ENCODE results near the gene MGME1. TPM values are rescaled to one million over a fixed set of nuclear protein-coding genes. Genes with fewer than 3 reads are reported as not detected.

Gene MGME1
- total RNA-seq (22.9 TPM), polyA plus RNA-seq (23.1 TPM)
- long read RNA-seq, donor 1, partial matches to known transcripts = 0 of 4 reads
- long read RNA-seq, donor 1, other reads (novel, unspliced or antisense) = 0 of 4 reads
- long read RNA-seq, donor 2, transcript MGME1-203 (5 exons, 2,336 nt) = major isoform, 7 of 27 reads
- long read RNA-seq, donor 2, partial matches to known transcripts = 19 of 27 reads
- long read RNA-seq, donor 2, other reads (novel, unspliced or antisense) = 0 of 27 reads
- long read RNA-seq, donor 3, transcript MGME1-203 (5 exons, 2,336 nt) = major isoform, 8 of 8 reads
- long read RNA-seq, donor 3, partial matches to known transcripts = 0 of 8 reads
- long read RNA-seq, donor 3, other reads (novel, unspliced or antisense) = 0 of 8 reads
- long read RNA-seq, donor 4, partial matches to known transcripts = 0 of 2 reads
- long read RNA-seq, donor 4, other reads (novel, unspliced or antisense) = 0 of 2 reads
- long read RNA-seq, donor 5, transcript MGME1-203 (5 exons, 2,336 nt) = major isoform, 8 of 15 reads
- long read RNA-seq, donor 5, partial matches to known transcripts = 6 of 15 reads
- long read RNA-seq, donor 5, other reads (novel, unspliced or antisense) = 0 of 15 reads
- long read RNA-seq, donor 6, transcript MGME1-203 (5 exons, 2,336 nt) = major isoform, 5 of 6 reads
- long read RNA-seq, donor 6, partial matches to known transcripts = 0 of 6 reads
- long read RNA-seq, donor 6, other reads (novel, unspliced or antisense) = 0 of 6 reads
- long read RNA-seq, donor 7, transcript MGME1-203 (5 exons, 2,336 nt) = major isoform, 15 of 22 reads
- long read RNA-seq, donor 7, partial matches to known transcripts = 5 of 22 reads
- long read RNA-seq, donor 7, other reads (novel, unspliced or antisense) = 0 of 22 reads
- long read RNA-seq, donor 8, partial matches to known transcripts = 0 of 2 reads
- long read RNA-seq, donor 8, other reads (novel, unspliced or antisense) = 0 of 2 reads
- long read RNA-seq, donor 9, transcript MGME1-203 (5 exons, 2,336 nt) = major isoform, 8 of 8 reads
- long read RNA-seq, donor 9, partial matches to known transcripts = 0 of 8 reads
- long read RNA-seq, donor 9, other reads (novel, unspliced or antisense) = 0 of 8 reads
- long read RNA-seq, donor 10, partial matches to known transcripts = 0 of 7 reads
- long read RNA-seq, donor 10, other reads (novel, unspliced or antisense) = 0 of 7 reads

DNA sequence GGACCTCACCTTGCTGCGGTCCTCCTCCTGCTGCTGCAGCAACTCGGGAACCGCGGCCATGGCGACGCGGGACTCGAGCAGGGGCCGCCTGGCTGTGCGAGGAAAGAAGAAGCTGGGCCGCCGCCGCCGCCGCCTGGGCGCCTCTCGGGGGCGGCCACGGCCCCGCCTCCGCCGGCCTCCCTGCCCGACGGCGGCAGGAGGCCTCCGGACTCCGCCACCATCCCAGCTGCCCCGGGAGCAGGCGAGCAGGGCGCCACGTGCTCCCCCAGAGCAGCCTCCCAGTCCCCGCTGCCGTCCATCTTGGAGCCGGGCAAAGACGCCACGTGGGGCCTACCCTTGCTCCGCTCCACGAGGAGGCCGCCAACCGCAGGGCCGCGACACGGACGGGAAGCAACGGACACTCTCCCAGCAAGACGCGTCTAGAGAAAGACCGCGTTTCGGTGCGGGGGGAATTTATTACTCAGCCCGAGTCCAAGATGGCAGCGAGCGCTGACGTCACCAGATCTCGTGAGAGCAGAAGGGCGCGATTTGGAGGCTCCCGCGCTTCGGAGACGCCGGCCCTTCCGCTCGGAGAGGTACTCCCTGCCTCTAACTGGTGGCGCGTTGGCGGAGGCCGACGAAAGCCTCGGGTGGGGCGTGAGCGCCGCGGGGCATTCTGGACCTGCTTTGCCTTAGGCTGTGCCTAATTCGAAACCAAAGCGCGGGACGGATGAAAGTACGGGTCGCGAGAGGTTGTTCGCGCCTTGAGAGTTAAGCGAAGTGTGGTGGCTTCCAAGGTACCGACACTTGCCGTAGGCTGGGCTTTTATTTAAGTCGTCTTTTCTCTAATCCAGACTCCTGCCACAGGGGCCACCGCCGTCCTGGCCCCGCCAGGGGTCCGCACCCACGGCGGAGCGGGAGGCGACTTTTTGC lies at the start of gene MGME1, which contains the start of gene SNX5:
Gene MGME1 (plus strand): TSS at position 653 of the 912 bp plus-strand sequence. CDS start 842 bp downstream, outside the sequence.
Gene SNX5 (minus strand): TSS at position 429 of the 912 bp plus-strand sequence. CDS start 369 bp downstream, at position 60.
- H3K9me3 ChIP-seq (ENCODE audit: control insufficient read depth in 2 of 2, insufficient read depth in 1 of 2, low read length in 1 of 2) = no peaks in the 10 kb centered on the region
- DNase-seq (ENCODE audit: low read depth in 6 of 9, low spot score in 9 of 9) = peak; percentile 97 to 100 (median 98)
- H3K4me3 ChIP-seq (ENCODE audit: low read length in 2 of 2) = peak within 1 kb of the TSS; percentile 76 to 77
- WGBS = under 1% methylated on average over 96 of the region's 96 CpGs
- peak within 1 kb of the TSS; percentile 99 to 100 for H3K27ac ChIP-seq (ENCODE audit: low read depth in 1 of 2, low read length in 1 of 2)
- H3K27me3 ChIP-seq (ENCODE audit: control insufficient read depth in 2 of 2, insufficient read depth in 1 of 2, low read length in 1 of 2) = no peaks in the 10 kb centered on the region
- peaks cover 26 to 41% of the 10 kb centered on the region in 2 donors for H3K4me1 ChIP-seq (ENCODE audit: control insufficient read depth in 2 of 2, insufficient read depth in 2 of 2, low read length in 2 of 2)
- H3K36me3 ChIP-seq (ENCODE audit: control insufficient read depth in 2 of 2, insufficient read depth in 2 of 2, low read length in 1 of 2) = peaks cover 0 to 5% of the 10 kb centered on the region in 2 donors

DNA sequence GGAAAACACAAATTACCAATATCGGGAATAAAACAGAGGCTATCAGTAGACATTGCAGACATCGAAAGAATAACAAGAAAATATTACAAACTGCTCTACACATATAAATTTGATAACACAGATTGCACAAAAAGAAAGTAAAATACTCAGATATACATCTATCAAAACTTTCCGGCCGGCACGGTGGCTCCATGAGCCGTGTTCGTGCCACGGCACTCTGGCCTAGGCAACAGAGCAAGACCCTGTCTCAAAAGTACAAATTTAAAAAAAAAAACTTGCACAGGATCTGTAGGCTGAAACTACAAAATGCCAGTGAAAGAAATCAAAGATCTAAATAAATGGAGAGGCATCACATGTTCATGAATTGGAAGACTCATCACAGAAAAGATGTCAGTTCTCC lies 49.7 kb upstream of the MGME1 start:
- DNase-seq (ENCODE audit: low read depth in 6 of 9, low spot score in 9 of 9) = no peak
- no peak overlapping the region for H3K27ac ChIP-seq (ENCODE audit: low read depth in 1 of 2, low read length in 1 of 2)
- no peaks in the 10 kb centered on the region for H3K36me3 ChIP-seq (ENCODE audit: control insufficient read depth in 2 of 2, insufficient read depth in 2 of 2, low read length in 1 of 2)
- 96% methylated on average over 8 of the region's 8 CpGs for WGBS
- no peaks in the 10 kb centered on the region for H3K9me3 ChIP-seq (ENCODE audit: control insufficient read depth in 2 of 2, insufficient read depth in 1 of 2, low read length in 1 of 2)
- H3K4me3 ChIP-seq (ENCODE audit: low read length in 2 of 2) = no peak overlapping the region
- peaks cover 0 to 3% of the 10 kb centered on the region in 2 donors for H3K27me3 ChIP-seq (ENCODE audit: control insufficient read depth in 2 of 2, insufficient read depth in 1 of 2, low read length in 1 of 2)
- peaks cover 0 to 3% of the 10 kb centered on the region in 2 donors for H3K4me1 ChIP-seq (ENCODE audit: control insufficient read depth in 2 of 2, insufficient read depth in 2 of 2, low read length in 2 of 2)

DNA sequence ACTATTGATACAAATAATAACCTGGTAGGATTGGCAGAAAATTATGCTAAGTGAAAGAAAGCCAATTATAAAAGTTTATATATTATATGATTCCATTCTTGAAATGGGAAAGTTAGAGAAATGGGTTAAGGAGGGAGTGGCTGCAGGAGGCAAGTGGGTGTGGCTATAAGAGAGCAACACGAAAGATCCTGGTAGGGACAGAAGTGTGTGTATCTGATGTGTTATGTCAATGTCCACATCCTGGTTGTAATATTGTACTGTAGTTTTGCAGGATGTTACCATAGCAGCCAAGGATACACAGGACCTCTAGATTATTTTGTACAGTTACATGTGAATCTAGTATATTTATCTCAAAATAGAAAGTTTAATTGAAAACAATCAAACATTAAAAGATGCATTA lies 47.0 kb upstream of the MGME1 start:
- Histone ChIP-seq H3K4me1 (ENCODE audit: control insufficient read depth in 2 of 2, insufficient read depth in 2 of 2, low read length in 2 of 2) (no peaks in the 10 kb centered on the region), H3K4me3 (ENCODE audit: low read length in 2 of 2) (no peak overlapping the region), H3K27ac (ENCODE audit: low read depth in 1 of 2, low read length in 1 of 2) (no peak overlapping the region), H3K9me3 (ENCODE audit: control insufficient read depth in 2 of 2, insufficient read depth in 1 of 2, low read length in 1 of 2) (no peaks in the 10 kb centered on the region), H3K27me3 (ENCODE audit: control insufficient read depth in 2 of 2, insufficient read depth in 1 of 2, low read length in 1 of 2) (no peaks in the 10 kb centered on the region), H3K36me3 (ENCODE audit: control insufficient read depth in 2 of 2, insufficient read depth in 2 of 2, low read length in 1 of 2) (no peaks in the 10 kb centered on the region)
- no peak for DNase-seq (ENCODE audit: low read depth in 6 of 9, low spot score in 9 of 9)
- WGBS = 58% methylated on average over 1 of the region's 1 CpG

DNA sequence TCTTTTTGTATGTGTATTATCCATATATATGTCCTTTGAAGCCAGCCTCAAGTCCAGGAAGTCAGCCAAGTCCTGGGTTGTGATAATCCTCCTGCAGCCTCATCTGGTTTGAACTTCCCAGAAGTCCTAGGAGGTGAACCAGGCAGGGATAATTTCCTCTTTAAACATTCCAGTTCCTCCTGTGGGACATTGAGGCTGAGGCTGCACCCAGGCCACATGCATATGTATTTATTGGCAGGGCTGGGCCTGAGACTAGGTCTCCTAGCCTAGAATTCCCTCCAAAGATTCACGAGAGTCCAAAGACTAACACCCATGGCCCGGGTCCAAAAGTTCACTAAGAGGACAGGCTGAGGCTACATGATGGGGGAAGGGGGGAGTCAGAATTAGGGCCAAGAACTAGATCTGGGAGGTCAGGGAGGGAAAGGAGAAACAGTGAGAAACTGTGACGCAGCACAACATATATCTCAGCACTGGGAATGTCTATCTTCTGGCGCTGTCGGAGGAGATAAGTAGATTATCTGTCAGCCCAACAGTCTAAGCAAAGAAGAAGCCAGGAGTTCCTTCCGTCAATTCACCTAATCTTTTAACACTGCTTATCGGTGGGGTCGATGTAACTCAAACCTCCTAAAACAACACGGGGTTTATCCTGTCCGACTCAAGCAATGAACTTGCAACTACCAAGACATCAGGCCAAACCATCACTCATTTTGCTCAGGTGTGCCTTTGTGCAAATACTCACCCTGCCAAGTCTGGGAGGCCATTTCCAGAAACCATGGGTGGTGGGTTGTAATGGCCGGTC lies 43.5 kb upstream of the MGME1 start:
- Histone ChIP-seq H3K27ac (ENCODE audit: low read depth in 1 of 2, low read length in 1 of 2) (no peak overlapping the region), H3K4me1 (ENCODE audit: control insufficient read depth in 2 of 2, insufficient read depth in 2 of 2, low read length in 2 of 2) (no peaks in the 10 kb centered on the region), H3K4me3 (ENCODE audit: low read length in 2 of 2) (no peak overlapping the region), H3K9me3 (ENCODE audit: control insufficient read depth in 2 of 2, insufficient read depth in 1 of 2, low read length in 1 of 2) (no peaks in the 10 kb centered on the region), H3K27me3 (ENCODE audit: control insufficient read depth in 2 of 2, insufficient read depth in 1 of 2, low read length in 1 of 2) (no peaks in the 10 kb centered on the region), H3K36me3 (ENCODE audit: control insufficient read depth in 2 of 2, insufficient read depth in 2 of 2, low read length in 1 of 2) (no peaks in the 10 kb centered on the region)
- DNase-seq (ENCODE audit: low read depth in 6 of 9, low spot score in 9 of 9) = no peak
- WGBS = 96% methylated on average over 11 of the region's 11 CpGs

GRCh38 chr20:17925940-17926300 lies 42.9 kb upstream of the MGME1 start:
- Histone ChIP-seq H3K27me3 (ENCODE audit: control insufficient read depth in 2 of 2, insufficient read depth in 1 of 2, low read length in 1 of 2) (no peaks in the 10 kb centered on the region), H3K27ac (ENCODE audit: low read depth in 1 of 2, low read length in 1 of 2) (no peak overlapping the region), H3K36me3 (ENCODE audit: control insufficient read depth in 2 of 2, insufficient read depth in 2 of 2, low read length in 1 of 2) (no peaks in the 10 kb centered on the region), H3K4me3 (ENCODE audit: low read length in 2 of 2) (no peak overlapping the region), H3K4me1 (ENCODE audit: control insufficient read depth in 2 of 2, insufficient read depth in 2 of 2, low read length in 2 of 2) (no peaks in the 10 kb centered on the region), H3K9me3 (ENCODE audit: control insufficient read depth in 2 of 2, insufficient read depth in 1 of 2, low read length in 1 of 2) (no peaks in the 10 kb centered on the region)
- WGBS = 95% methylated on average over 1 of the region's 1 CpG
- DNase-seq (ENCODE audit: low read depth in 6 of 9, low spot score in 9 of 9) = no peak

GRCh38 chr20:17928211-17928611 lies 40.6 kb upstream of the MGME1 start:
- 95% methylated on average over 7 of the region's 7 CpGs for WGBS
- no peak for DNase-seq (ENCODE audit: low read depth in 6 of 9, low spot score in 9 of 9)
- H3K27me3 ChIP-seq (ENCODE audit: control insufficient read depth in 2 of 2, insufficient read depth in 1 of 2, low read length in 1 of 2) = no peaks in the 10 kb centered on the region

GRCh38 chr20:17928633-17929311 lies 40.0 kb upstream of the MGME1 start:
- no peaks in the 10 kb centered on the region for H3K36me3 ChIP-seq (ENCODE audit: control insufficient read depth in 2 of 2, insufficient read depth in 2 of 2, low read length in 1 of 2)
- no peaks in the 10 kb centered on the region for H3K9me3 ChIP-seq (ENCODE audit: control insufficient read depth in 2 of 2, insufficient read depth in 1 of 2, low read length in 1 of 2)
- no peaks in the 10 kb centered on the region for H3K4me1 ChIP-seq (ENCODE audit: control insufficient read depth in 2 of 2, insufficient read depth in 2 of 2, low read length in 2 of 2)
- no peak overlapping the region for H3K27ac ChIP-seq (ENCODE audit: low read depth in 1 of 2, low read length in 1 of 2)
- no peak for DNase-seq (ENCODE audit: low read depth in 6 of 9, low spot score in 9 of 9)
- H3K4me3 ChIP-seq (ENCODE audit: low read length in 2 of 2) = no peak overlapping the region
- 87% methylated on average over 22 of the region's 22 CpGs for WGBS
- H3K27me3 ChIP-seq (ENCODE audit: control insufficient read depth in 2 of 2, insufficient read depth in 1 of 2, low read length in 1 of 2) = no peaks in the 10 kb centered on the region

More at GRCh38 chr20:17928211-17928611, 40.6 kb upstream of the MGME1 start:
- Histone ChIP-seq H3K4me3 (ENCODE audit: low read length in 2 of 2) (no peak overlapping the region), H3K4me1 (ENCODE audit: control insufficient read depth in 2 of 2, insufficient read depth in 2 of 2, low read length in 2 of 2) (no peaks in the 10 kb centered on the region), H3K9me3 (ENCODE audit: control insufficient read depth in 2 of 2, insufficient read depth in 1 of 2, low read length in 1 of 2) (no peaks in the 10 kb centered on the region), H3K27ac (ENCODE audit: low read depth in 1 of 2, low read length in 1 of 2) (no peak overlapping the region), H3K36me3 (ENCODE audit: control insufficient read depth in 2 of 2, insufficient read depth in 2 of 2, low read length in 1 of 2) (no peaks in the 10 kb centered on the region)
